ENCODE measurements around the gene CD99L2.

CD99L2 gene

DNA sequence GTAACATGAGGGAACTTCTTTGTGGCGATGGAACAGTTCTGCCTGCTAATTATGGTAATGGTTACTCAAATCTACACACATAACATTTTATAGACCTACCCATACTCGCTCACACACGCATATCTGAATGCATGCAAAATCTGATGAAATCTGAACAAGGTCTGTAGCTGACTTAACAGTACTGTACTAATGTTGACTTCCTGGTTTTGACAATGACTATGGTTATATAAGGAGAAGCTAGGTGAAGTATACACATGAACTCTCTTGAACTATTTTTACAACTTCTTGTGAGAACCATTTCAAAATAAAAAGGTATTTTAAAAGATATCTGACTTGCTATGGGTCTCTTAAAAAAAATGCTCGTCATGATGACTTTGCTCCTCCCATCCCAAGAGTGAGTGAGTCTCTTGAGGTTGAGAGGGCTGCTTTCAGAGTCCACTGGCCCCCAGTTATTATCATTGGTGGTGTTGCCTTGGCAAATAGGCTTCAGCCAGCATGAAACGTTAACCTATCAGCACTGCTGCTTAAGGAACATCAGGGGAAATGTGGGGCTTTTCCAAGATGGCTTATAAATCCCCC, 105.4 kb downstream of the CD99L2 start:
- H3K27me3 ChIP-seq (replicated peaks): no peaks in the 10 kb centered on the region
- no peak for DNase-seq
- no peaks in the 10 kb centered on the region for H3K36me3 ChIP-seq (replicated peaks)
- no peak overlapping the region for H3K4me3 ChIP-seq (ENCODE audit: low read depth, low read length)
- in situ Hi-C loops (cut with HindIII; ENCODE audit: low pct_ligation_motif_present, low sequenced_read_pairs): no loop called here
- no peak overlapping the region for H3K27ac ChIP-seq
- TF ChIP-seq, protein P1, sequence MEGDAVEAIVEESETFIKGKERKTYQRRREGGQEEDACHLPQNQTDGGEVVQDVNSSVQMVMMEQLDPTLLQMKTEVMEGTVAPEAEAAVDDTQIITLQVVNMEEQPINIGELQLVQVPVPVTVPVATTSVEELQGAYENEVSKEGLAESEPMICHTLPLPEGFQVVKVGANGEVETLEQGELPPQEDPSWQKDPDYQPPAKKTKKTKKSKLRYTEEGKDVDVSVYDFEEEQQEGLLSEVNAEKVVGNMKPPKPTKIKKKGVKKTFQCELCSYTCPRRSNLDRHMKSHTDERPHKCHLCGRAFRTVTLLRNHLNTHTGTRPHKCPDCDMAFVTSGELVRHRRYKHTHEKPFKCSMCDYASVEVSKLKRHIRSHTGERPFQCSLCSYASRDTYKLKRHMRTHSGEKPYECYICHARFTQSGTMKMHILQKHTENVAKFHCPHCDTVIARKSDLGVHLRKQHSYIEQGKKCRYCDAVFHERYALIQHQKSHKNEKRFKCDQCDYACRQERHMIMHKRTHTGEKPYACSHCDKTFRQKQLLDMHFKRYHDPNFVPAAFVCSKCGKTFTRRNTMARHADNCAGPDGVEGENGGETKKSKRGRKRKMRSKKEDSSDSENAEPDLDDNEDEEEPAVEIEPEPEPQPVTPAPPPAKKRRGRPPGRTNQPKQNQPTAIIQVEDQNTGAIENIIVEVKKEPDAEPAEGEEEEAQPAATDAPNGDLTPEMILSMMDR (IDR thresholded peaks at IDR 0.05; ENCODE audit: low read depth, low read length, missing control alignments): no peak

DNA sequence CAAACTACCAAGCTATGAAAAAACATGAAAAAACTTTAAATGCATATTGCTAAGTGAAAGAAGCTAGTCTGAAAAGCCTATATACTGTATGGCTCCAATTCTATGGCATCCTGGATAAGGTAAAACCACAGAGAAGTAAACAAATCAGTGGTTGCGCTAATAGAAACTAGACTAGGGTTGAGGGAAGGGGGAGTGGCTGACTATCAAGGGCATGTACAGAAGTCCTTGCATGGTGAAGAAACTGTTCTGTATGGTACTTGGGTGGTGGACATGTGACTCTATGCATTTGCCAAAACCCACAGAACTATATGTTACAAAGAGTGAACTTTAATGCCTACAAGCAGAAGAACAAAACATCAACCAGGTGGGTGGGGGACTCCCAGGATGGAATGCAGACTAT, 108.4 kb downstream of the CD99L2 start:
- in situ Hi-C loops (cut with HindIII; ENCODE audit: low pct_ligation_motif_present, low sequenced_read_pairs): no loop called here
- no peak for DNase-seq
- Histone ChIP-seq H3K4me3 (ENCODE audit: low read depth, low read length) (no peak overlapping the region), H3K27me3 (replicated peaks) (no peaks in the 10 kb centered on the region), H3K27ac (no peak overlapping the region), H3K36me3 (replicated peaks) (no peaks in the 10 kb centered on the region)
- TF ChIP-seq, protein P1 (IDR thresholded peaks at IDR 0.05; ENCODE audit: low read depth, low read length, missing control alignments): no peak

GRCh38 chrX:150781677-150782076, 116.8 kb downstream of the CD99L2 start:
- H3K4me3 ChIP-seq (ENCODE audit: low read depth, low read length): no peak overlapping the region
- no peaks in the 10 kb centered on the region for H3K36me3 ChIP-seq (replicated peaks)
- H3K27me3 ChIP-seq (replicated peaks): no peaks in the 10 kb centered on the region
- in situ Hi-C loops (cut with HindIII; ENCODE audit: low pct_ligation_motif_present, low sequenced_read_pairs): no loop called here
- TF ChIP-seq, protein P1 (IDR thresholded peaks at IDR 0.05; ENCODE audit: low read depth, low read length, missing control alignments): no peak
- no peak for DNase-seq
- H3K27ac ChIP-seq: no peak overlapping the region

GRCh38 chrX:150779385-150779784, 119.1 kb downstream of the CD99L2 start:
- in situ Hi-C loops (cut with HindIII; ENCODE audit: low pct_ligation_motif_present, low sequenced_read_pairs): loop anchor here (10.0 kb wide), 1 partner anchor 305 kb away; no protein-coding TSS in a partner anchor
- DNase-seq: no peak
- Histone ChIP-seq H3K4me3 (ENCODE audit: low read depth, low read length) (no peak overlapping the region), H3K27me3 (replicated peaks) (no peaks in the 10 kb centered on the region), H3K27ac (no peak overlapping the region), H3K36me3 (replicated peaks) (no peaks in the 10 kb centered on the region)
- TF ChIP-seq, protein P1 (IDR thresholded peaks at IDR 0.05; ENCODE audit: low read depth, low read length, missing control alignments): no peak

DNA sequence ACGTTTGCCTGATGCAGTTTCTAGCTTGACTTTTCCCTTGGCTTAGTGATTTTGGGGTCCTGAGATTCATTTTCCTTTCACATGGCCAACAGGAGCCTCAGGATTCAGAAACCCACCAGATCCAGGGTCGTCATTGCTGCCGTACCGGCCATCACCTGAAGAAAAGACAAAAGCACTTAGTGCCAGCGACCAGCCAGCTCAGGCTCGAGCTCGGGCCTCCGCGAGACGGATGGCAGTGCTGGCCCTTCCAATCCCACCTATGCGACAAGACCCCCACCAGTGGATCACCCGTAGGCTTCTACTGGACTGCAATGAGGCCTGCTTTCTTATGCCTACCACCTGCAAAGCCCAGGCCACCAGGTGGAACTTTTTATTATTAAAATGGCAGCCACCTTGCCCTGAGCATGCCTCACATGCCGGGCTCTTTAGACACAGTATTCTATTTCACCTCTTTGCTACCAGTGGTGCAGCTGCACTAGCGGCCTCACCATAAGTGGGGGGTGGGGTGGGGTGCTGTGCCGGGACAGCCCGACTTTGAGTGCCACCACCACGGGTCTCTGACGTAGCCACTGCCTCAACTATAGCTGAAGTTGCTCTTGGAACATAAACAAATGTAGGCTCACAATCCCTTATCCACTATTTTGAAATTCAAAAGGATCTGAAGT, 121.0 kb downstream of the CD99L2 start:
- DNase-seq: no peak
- in situ Hi-C loops (cut with HindIII; ENCODE audit: low pct_ligation_motif_present, low sequenced_read_pairs): loop anchor here (10.0 kb wide), 1 partner anchor 307 kb away; no protein-coding TSS in a partner anchor
- Histone ChIP-seq H3K27ac (no peak overlapping the region), H3K4me3 (ENCODE audit: low read depth, low read length) (no peak overlapping the region), H3K27me3 (replicated peaks) (no peaks in the 10 kb centered on the region), H3K36me3 (replicated peaks) (no peaks in the 10 kb centered on the region)
- TF ChIP-seq, protein P1 (IDR thresholded peaks at IDR 0.05; ENCODE audit: low read depth, low read length, missing control alignments): no peak
